22Rv1 (cell line): Measurements from ENCODE around the gene RNU1-2.
"Not testable (repeated sequence)": the region's sequence is repeated elsewhere in the genome, so short reads cannot be mapped to it uniquely, and the experiment has no call there.

Experiments
- ZFX ChIP-seq: fragments of 450-650 bp; IDR thresholded peaks from 2 replicates; pipeline ENCODE4 v1.6.1; 2017; ENCODE audit warnings: antibody characterized with exemption, borderline replicate concordance
- TF ChIP-seq, protein P1 (sequence below): fragments of 450-650 bp; IDR thresholded peaks from 2 replicates; pipeline ENCODE4 v1.5.1; 2017; ENCODE audit warnings: mild to moderate bottlenecking

GRCh38 chr1:16945512-16945911 lies 49.7 kb downstream of the RNU1-2 start:
- TF ChIP-seq, protein P1, sequence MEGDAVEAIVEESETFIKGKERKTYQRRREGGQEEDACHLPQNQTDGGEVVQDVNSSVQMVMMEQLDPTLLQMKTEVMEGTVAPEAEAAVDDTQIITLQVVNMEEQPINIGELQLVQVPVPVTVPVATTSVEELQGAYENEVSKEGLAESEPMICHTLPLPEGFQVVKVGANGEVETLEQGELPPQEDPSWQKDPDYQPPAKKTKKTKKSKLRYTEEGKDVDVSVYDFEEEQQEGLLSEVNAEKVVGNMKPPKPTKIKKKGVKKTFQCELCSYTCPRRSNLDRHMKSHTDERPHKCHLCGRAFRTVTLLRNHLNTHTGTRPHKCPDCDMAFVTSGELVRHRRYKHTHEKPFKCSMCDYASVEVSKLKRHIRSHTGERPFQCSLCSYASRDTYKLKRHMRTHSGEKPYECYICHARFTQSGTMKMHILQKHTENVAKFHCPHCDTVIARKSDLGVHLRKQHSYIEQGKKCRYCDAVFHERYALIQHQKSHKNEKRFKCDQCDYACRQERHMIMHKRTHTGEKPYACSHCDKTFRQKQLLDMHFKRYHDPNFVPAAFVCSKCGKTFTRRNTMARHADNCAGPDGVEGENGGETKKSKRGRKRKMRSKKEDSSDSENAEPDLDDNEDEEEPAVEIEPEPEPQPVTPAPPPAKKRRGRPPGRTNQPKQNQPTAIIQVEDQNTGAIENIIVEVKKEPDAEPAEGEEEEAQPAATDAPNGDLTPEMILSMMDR = not testable (repeated sequence)
- not testable (repeated sequence) for TF ChIP-seq ZFX
